HG03469 (cell line): ENCODE results near the gene FBXO44.

Source experiments
- ATAC-seq: cut with Tn5 transposase; IDR thresholded peaks from one replicate; pipeline ENCODE4 v1.9.1; 2021; ENCODE audit warnings: mild to moderate bottlenecking, moderate library complexity, moderate number of reproducible peaks; ENCODE audit not compliant: unreplicated experiment

Gene FBXO44

DNA sequence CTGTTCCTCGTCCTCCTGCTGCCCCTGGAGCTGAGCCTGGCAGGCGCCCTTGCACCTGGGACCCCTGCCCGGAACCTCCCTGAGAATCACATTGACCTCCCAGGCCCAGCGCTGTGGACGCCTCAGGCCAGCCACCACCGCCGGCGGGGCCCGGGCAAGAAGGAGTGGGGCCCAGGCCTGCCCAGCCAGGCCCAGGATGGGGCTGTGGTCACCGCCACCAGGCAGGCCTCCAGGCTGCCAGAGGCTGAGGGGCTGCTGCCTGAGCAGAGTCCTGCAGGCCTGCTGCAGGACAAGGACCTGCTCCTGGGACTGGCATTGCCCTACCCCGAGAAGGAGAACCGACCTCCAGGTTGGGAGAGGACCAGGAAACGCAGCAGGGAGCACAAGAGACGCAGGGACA, 51.6 kb downstream of the FBXO44 start:
- no peak for ATAC-seq

DNA sequence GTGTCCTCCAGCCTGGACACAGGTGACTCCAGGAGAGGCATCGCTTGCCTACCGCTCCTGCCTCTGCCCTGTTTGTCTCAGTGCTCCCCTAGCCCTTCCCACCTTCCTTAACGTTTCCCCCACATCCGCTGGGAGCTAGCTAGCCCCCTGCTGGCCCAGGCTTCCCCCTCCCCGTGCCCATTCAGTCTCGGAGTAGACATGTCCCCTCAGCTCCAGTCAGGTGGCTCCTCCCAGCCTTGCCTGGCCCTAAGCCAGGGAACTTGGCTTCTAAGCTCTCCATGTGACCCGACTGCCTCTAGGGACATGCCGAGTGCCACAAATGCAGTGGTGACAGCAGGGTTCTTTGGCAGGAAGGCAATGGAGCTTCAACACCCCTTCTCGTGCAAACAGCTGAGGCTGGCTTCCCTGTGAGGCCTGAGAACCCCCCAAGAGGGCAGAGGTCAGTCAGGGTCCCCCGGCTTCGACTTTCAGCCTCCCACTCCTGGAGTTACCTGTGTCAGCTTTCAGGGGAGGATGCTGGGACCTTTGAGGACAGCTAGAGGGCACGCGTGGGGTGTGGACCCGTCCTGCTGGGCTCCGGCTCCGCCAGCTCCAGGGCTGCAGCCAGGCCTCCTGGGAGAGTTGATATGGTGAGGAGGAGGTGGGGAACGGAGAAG, 53.1 kb downstream of the FBXO44 start:
- no peak for ATAC-seq

DNA sequence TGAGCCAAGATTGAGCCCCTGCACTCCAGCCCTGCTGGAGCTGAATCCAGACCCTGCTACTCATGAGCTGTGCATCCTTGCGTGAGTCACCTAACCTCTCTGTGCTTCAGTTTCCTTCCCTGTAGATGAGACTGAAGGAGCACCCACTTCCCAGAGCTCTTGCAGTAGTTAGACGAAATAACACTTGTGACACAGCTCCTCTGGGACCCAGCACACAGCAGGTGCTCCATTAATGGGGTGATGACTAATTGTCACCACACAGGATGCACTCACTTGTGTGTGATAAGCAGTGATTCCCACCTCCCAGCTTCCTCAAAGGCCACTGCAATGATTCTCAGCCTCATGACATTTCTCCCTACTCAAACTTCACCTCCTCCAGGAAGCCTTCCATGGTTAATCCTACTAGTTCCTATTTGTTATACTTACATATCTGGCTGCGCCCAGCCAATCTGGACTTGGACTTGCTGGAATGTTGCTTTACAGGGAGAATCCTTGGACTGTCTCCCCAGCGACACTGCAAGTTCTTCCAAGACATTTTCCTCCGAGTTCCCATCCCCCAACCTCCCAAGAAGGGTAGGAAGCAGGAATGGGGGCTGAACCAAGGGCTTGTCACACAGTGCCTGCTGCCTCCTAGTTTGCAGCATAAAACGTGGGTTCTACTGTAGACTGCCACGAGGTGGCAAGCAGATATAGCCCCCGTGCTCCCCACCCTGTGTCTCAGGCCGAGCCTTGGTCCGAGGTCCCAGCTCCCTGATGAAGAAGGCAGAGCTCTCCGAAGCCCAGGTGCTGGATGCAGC, 54.1 kb downstream of the FBXO44 start:
- no peak for ATAC-seq

DNA sequence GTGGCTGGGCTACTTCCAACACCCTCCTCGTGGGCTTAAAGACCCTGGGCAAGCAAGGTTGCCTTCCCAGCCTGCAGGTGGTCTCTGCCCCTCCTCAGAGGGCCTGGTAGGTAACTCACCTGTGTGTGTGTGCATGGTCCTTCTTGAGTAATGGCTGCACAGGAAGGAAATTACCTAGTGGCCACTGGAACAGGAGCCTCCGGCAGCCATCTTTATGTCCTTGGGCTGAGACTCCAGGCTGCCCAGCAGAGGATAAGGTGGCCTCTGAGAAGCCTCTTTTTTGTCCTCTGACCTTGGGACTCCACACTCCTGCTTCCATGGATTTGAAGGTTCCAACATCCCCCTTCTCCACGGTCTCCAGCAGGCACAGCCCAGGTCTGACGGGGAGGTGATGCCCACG, 56.8 kb downstream of the FBXO44 start:
- ATAC-seq: no peak

DNA sequence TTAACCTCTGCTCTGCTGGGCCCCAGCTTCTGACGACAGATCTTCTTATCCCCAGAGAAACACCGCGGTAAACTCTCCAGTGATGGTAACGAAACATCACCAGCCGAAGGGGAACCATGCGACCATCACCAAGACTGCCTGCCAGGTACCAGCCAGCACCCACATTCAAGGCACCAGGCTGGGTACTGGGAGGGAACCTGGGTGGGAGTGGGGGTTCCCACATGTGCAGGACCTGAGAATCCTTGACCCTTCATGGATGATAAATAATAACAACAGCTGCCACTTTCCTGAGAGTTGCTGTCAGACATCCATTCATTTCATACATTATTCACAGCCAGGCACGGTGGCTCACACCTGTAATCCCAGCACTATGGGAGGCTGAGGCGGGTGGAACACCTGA, 57.6 kb downstream of the FBXO44 start:
- no peak for ATAC-seq
